LNCAP (cell line): ENCODE data around the gene KCND3.

ENCODE experiments used
- CTCF ChIP-seq: fragments of 450-650 bp; IDR thresholded peaks from 2 replicates; pipeline ENCODE4 v1.5.1; 2017; ENCODE audit warnings: mild to moderate bottlenecking

KCND3 gene

GRCh38 chr1:111908011-111908621, 81.4 kb downstream of the KCND3 start:
- no peak for TF ChIP-seq CTCF

GRCh38 chr1:111907321-111907720, 82.1 kb downstream of the KCND3 start:
- TF ChIP-seq CTCF = no peak

- TF ChIP-seq CTCF = no peak
Observed at GRCh38 chr1:111906816-111907215, 82.7 kb downstream of the KCND3 start.

- no peak for TF ChIP-seq CTCF
Observed at GRCh38 chr1:111906111-111906510, 83.4 kb downstream of the KCND3 start.

- no peak for TF ChIP-seq CTCF
Observed at GRCh38 chr1:111904478-111905218, 84.8 kb downstream of the KCND3 start.

- TF ChIP-seq CTCF = no peak
Observed at GRCh38 chr1:111903871-111904449, 85.5 kb downstream of the KCND3 start.

GRCh38 chr1:111903148-111903870, 86.2 kb downstream of the KCND3 start:
- TF ChIP-seq CTCF = no peak
